Measurements from ENCODE around the gene NEK6. TPM values are rescaled to one million over a fixed set of nuclear protein-coding genes. Genes with fewer than 3 reads are reported as not detected.

NEK6 gene
- total RNA-seq, 4 donors from 2014 or later: 14.1 to 21.9 (median 15.1) TPM

DNA sequence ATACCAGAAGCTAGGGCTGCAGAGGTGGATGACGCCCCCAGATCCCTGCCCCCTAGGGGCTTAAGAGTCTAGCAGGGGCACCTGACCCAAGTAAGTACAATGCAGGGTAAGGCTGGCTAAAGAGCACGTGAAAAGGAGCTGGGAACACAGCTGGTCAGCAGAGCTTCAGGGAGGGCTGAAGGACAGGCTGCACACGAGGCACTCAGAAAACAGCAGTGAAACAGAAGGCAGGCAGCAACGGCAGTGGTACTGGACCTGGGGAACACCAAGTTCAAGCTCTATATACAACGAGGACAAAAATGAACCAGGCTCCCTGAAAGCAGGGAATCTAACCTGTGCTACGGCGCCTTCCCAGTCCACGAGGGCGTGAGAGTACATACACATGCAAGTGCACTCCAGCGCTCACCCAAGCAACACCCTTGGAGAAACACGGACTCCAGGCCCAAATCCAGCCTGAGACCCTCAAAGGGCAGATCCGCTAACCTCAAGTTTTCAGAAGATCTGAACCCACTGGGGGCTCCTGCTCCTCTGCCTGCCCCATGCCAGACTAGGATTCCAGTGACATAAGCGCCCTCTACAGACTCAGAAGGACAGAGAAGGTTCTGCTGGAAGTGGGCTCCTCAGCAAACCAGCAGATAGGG lies 100.1 kb downstream of the NEK6 start:
- 87% methylated on average over 12 of the region's 13 CpGs for WGBS

DNA sequence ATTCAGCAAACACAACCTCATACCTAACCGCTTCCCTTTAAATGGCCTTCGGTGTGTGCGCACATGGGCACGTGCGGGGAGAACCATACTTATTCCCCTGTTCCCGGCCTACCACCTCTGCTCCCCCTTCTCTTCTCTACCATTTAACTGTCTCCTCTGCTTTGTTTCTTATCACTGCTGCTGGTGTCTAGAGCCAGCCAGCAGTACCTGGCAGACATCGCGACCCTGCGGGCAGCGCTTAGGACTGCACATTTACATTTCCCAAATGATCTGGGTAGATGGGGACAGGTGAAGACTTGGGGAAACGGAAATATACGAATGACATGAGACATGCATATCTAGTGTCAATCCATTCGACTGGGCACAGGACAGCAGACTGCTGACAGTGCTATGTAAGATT lies 100.9 kb downstream of the NEK6 start:
- no peaks in the 10 kb centered on the region for H3K9me3 ChIP-seq
- no peak overlapping the region for H3K27ac ChIP-seq (replicated peaks in 1 of 4)
- peaks cover 9 to 38% (median 17%) of the 10 kb centered on the region in 4 donors for H3K4me1 ChIP-seq
- intact Hi-C loops (cut with DNase I): no loop called here
- no peak for DNase-seq (ENCODE audit: extremely low spot score)
- 93% methylated on average over 13 of the region's 13 CpGs for WGBS
- no peaks in the 10 kb centered on the region for H3K27me3 ChIP-seq
- H3K4me3 ChIP-seq: no peak overlapping the region
- TF ChIP-seq EP300 (IDR thresholded peaks at IDR 0.05): no peak
- TF ChIP-seq, protein P1, sequence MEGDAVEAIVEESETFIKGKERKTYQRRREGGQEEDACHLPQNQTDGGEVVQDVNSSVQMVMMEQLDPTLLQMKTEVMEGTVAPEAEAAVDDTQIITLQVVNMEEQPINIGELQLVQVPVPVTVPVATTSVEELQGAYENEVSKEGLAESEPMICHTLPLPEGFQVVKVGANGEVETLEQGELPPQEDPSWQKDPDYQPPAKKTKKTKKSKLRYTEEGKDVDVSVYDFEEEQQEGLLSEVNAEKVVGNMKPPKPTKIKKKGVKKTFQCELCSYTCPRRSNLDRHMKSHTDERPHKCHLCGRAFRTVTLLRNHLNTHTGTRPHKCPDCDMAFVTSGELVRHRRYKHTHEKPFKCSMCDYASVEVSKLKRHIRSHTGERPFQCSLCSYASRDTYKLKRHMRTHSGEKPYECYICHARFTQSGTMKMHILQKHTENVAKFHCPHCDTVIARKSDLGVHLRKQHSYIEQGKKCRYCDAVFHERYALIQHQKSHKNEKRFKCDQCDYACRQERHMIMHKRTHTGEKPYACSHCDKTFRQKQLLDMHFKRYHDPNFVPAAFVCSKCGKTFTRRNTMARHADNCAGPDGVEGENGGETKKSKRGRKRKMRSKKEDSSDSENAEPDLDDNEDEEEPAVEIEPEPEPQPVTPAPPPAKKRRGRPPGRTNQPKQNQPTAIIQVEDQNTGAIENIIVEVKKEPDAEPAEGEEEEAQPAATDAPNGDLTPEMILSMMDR (IDR thresholded peaks at IDR 0.05): no peak
- no peak for TF ChIP-seq POLR2AphosphoS5 (IDR thresholded peaks at IDR 0.05)
- TF ChIP-seq POLR2A (IDR thresholded peaks at IDR 0.05; ENCODE audit: low read depth): no peak
- peaks cover 2 to 36% (median 27%) of the 10 kb centered on the region in 4 donors for H3K36me3 ChIP-seq

More for the DNA sequence above, 100.1 kb downstream of the NEK6 start:
- DNase-seq (ENCODE audit: extremely low spot score): no peak
- Histone ChIP-seq H3K9me3 (no peaks in the 10 kb centered on the region), H3K4me3 (no peak overlapping the region), H3K27ac (replicated peaks in 1 of 4) (no peak overlapping the region), H3K4me1 (peaks cover 9 to 38% (median 18%) of the 10 kb centered on the region in 4 donors), H3K36me3 (peaks cover 9 to 39% (median 35%) of the 10 kb centered on the region in 4 donors), H3K27me3 (no peaks in the 10 kb centered on the region)
- TF ChIP-seq, protein P1 (IDR thresholded peaks at IDR 0.05): no peak
- no peak for TF ChIP-seq POLR2A (IDR thresholded peaks at IDR 0.05; ENCODE audit: low read depth)
- TF ChIP-seq EP300 (IDR thresholded peaks at IDR 0.05): no peak
- TF ChIP-seq POLR2AphosphoS5 (IDR thresholded peaks at IDR 0.05): no peak
- intact Hi-C loops (cut with DNase I): no loop called here

GRCh38 chr9:124359426-124359825 lies 101.7 kb downstream of the NEK6 start:
- WGBS: 95% methylated on average over 6 of the region's 6 CpGs
- H3K27me3 ChIP-seq: no peaks in the 10 kb centered on the region
- H3K4me3 ChIP-seq: no peak overlapping the region
- peaks cover 4 to 32% (median 13%) of the 10 kb centered on the region in 4 donors for H3K4me1 ChIP-seq
- no peak for DNase-seq (ENCODE audit: extremely low spot score)
- intact Hi-C loops (cut with DNase I): no loop called here
- no peak for TF ChIP-seq EP300 (IDR thresholded peaks at IDR 0.05)
- TF ChIP-seq POLR2A (IDR thresholded peaks at IDR 0.05; ENCODE audit: low read depth): no peak
- no peak for TF ChIP-seq POLR2AphosphoS5 (IDR thresholded peaks at IDR 0.05)
- TF ChIP-seq, protein P1 (IDR thresholded peaks at IDR 0.05): no peak
- peaks cover 0 to 34% (median 22%) of the 10 kb centered on the region in 4 donors for H3K36me3 ChIP-seq
- H3K27ac ChIP-seq (replicated peaks in 1 of 4): no peak overlapping the region
- no peaks in the 10 kb centered on the region for H3K9me3 ChIP-seq

- Histone ChIP-seq H3K27ac (replicated peaks in 1 of 4) (no peak overlapping the region), H3K4me3 (no peak overlapping the region), H3K36me3 (peaks cover 0 to 32% (median 20%) of the 10 kb centered on the region in 4 donors), H3K9me3 (no peaks in the 10 kb centered on the region), H3K4me1 (peaks cover 0 to 26% (median 13%) of the 10 kb centered on the region in 4 donors), H3K27me3 (no peaks in the 10 kb centered on the region)
- 85% methylated on average over 10 of the region's 11 CpGs for WGBS
- TF ChIP-seq POLR2A (IDR thresholded peaks at IDR 0.05; ENCODE audit: low read depth): no peak
- TF ChIP-seq POLR2AphosphoS5 (IDR thresholded peaks at IDR 0.05): no peak
- TF ChIP-seq, protein P1 (IDR thresholded peaks at IDR 0.05): no peak
- TF ChIP-seq EP300 (IDR thresholded peaks at IDR 0.05): no peak
- DNase-seq (ENCODE audit: extremely low spot score): no peak
- intact Hi-C loops (cut with DNase I): no loop called here
Observed at GRCh38 chr9:124359855-124360678, 102.3 kb downstream of the NEK6 start.

Measured in esophagus muscularis mucosa (tissue), 4 donors.